Measurements from ENCODE around the gene PIM1. TPM values are rescaled to one million over a fixed set of nuclear protein-coding genes. Genes with fewer than 3 reads are reported as not detected.

Gene PIM1
- total RNA-seq, 3 donors from 2014 or later = 17.4 to 56.0 (median 31.6) TPM

- no peaks in the 10 kb centered on the region for H3K9me3 ChIP-seq
- no peaks in the 10 kb centered on the region for H3K36me3 ChIP-seq
- intact Hi-C loops (cut with DNase I; ENCODE audit: low total_unique reads) = no loop called here
- H3K27me3 ChIP-seq = no peaks in the 10 kb centered on the region
- H3K4me1 ChIP-seq = no peaks in the 10 kb centered on the region
- no peak for DNase-seq (ENCODE audit: low spot score in 2 of 2)
- no peak overlapping the region for H3K4me3 ChIP-seq
- H3K27ac ChIP-seq = no peak overlapping the region
- TF ChIP-seq CTCF (IDR thresholded peaks at IDR 0.05) (no peak), POLR2A (IDR thresholded peaks at IDR 0.05) (no peak), POLR2AphosphoS5 (IDR thresholded peaks at IDR 0.05) (no peak)
These were observed 30.1 kb downstream of the PIM1 start for GRCh38 chr6:37200085-37200484.

GRCh38 chr6:37201726-37202125, 31.8 kb downstream of the PIM1 start:
- no peak for TF ChIP-seq POLR2A (IDR thresholded peaks at IDR 0.05)
- no peak for TF ChIP-seq CTCF (IDR thresholded peaks at IDR 0.05)
- TF ChIP-seq POLR2AphosphoS5 (IDR thresholded peaks at IDR 0.05) = no peak
- H3K36me3 ChIP-seq = no peaks in the 10 kb centered on the region
- intact Hi-C loops (cut with DNase I; ENCODE audit: low total_unique reads) = no loop called here
- DNase-seq (ENCODE audit: low spot score in 2 of 2) = no peak
- H3K27ac ChIP-seq = no peak overlapping the region
- no peaks in the 10 kb centered on the region for H3K4me1 ChIP-seq
- H3K27me3 ChIP-seq = no peaks in the 10 kb centered on the region
- no peak overlapping the region for H3K4me3 ChIP-seq
- H3K9me3 ChIP-seq = no peaks in the 10 kb centered on the region

GRCh38 chr6:37202788-37203491, 33.0 kb downstream of the PIM1 start:
- H3K4me3 ChIP-seq = no peak overlapping the region
- H3K36me3 ChIP-seq = no peaks in the 10 kb centered on the region
- H3K27me3 ChIP-seq = no peaks in the 10 kb centered on the region
- no peaks in the 10 kb centered on the region for H3K9me3 ChIP-seq
- no peak for DNase-seq (ENCODE audit: low spot score in 2 of 2)
- intact Hi-C loops (cut with DNase I; ENCODE audit: low total_unique reads) = no loop called here
- no peak overlapping the region for H3K27ac ChIP-seq
- TF ChIP-seq POLR2AphosphoS5 (IDR thresholded peaks at IDR 0.05) = no peak
- no peak for TF ChIP-seq POLR2A (IDR thresholded peaks at IDR 0.05)
- no peak for TF ChIP-seq CTCF (IDR thresholded peaks at IDR 0.05)
- H3K4me1 ChIP-seq = no peaks in the 10 kb centered on the region

- Histone ChIP-seq H3K4me1 (no peaks in the 10 kb centered on the region), H3K36me3 (no peaks in the 10 kb centered on the region), H3K9me3 (no peaks in the 10 kb centered on the region), H3K27ac (no peak overlapping the region), H3K27me3 (no peaks in the 10 kb centered on the region), H3K4me3 (no peak overlapping the region)
- intact Hi-C loops (cut with DNase I; ENCODE audit: low total_unique reads) = no loop called here
- DNase-seq (ENCODE audit: low spot score in 2 of 2) = no peak
- TF ChIP-seq POLR2AphosphoS5 (IDR thresholded peaks at IDR 0.05) (no peak), POLR2A (IDR thresholded peaks at IDR 0.05) (no peak), CTCF (IDR thresholded peaks at IDR 0.05) (no peak)
These were observed 34.2 kb downstream of the PIM1 start for GRCh38 chr6:37204014-37204751.

Data from breast epithelium (tissue), 4 donors.